CD4-positive, alpha-beta T cell treated with Interleukin-4 for 1 hour (primary cell): ENCODE results near the gene NOM1.
A peak's percentile ranks its signal among the peaks of the same experiment; 100 is the strongest.
"Not testable (repeated sequence)": the region's sequence is repeated elsewhere in the genome, so short reads cannot be mapped to it uniquely, and the experiment has no call there.

Experiments
- DNase-seq, 2 donors: peaks; one replicate each; pipeline ENCODE4 v3.0.0-alpha.2; 2020 to 2022

Gene NOM1

DNA sequence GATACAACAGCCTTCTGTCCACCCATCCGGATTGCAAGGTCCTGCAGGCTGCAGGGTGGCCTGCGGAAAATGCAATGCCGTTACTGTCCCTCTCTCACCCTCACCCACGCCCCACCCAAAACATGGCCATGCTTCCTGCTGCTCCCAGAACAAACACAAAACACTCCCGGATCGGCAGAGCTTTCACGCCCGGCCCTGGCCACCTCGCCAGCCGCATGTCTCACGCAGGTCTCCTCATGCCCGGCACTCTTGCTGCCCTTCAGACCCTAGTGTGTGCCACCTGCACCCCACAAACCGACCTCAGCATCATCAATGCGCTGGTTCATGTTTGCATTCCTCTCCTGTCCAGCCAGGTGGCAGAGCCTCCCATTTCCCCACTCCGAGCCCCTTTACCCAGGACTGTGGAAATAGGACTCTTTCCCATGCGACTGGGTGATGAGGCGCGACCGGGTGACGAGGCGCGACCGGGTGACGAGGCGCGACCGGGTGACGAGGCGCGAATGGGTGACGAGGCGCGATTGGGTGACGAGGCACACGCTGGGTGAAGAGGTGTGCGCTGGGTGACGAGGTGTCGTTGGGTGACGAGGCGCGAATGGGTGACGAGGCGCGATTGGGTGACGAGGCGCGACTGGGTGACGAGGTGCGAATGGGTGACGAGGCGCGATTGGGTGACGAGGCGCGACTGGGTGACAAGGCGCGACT is 8.9 kb upstream of the NOM1 start:
- DNase-seq, result no peak

GRCh38 chr7:156941393-156942182 is 7.9 kb upstream of the NOM1 start:
- DNase-seq, result no peak

DNA sequence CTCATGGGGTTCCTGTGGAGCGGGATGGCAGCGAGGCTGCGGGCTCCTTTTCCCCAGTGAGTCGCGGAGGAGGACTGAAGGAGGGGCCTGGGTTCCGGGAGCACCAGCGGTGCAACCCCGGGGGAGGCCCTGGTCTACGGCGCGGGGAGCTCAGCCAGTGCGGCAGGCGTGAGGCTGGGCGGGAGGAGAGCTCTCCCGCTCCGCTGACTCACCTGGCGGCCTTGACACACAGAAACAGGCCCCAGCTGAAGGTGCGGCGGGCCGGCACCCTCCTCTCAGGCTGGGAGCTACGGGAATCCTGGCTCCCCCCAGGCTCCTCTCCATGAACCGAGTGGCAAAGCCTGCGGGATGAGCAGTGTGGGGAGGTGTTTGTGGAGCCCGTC is 6.8 kb upstream of the NOM1 start:
- DNase-seq, result no peak

GRCh38 chr7:156943091-156944041 is 6.1 kb upstream of the NOM1 start:
- DNase-seq, result no peak

- DNase-seq, result no peak
Measured at GRCh38 chr7:156944876-156945275, 4.6 kb upstream of the NOM1 start.

GRCh38 chr7:156947120-156947843 is 2.2 kb upstream of the NOM1 start:
- no peak for DNase-seq

- DNase-seq, result no peak
Measured at GRCh38 chr7:156948361-156948760, 1.2 kb upstream of the NOM1 start.

GRCh38 chr7:156950381-156950858 is 908 bp downstream of the NOM1 start:
- DNase-seq, result no peak

DNA sequence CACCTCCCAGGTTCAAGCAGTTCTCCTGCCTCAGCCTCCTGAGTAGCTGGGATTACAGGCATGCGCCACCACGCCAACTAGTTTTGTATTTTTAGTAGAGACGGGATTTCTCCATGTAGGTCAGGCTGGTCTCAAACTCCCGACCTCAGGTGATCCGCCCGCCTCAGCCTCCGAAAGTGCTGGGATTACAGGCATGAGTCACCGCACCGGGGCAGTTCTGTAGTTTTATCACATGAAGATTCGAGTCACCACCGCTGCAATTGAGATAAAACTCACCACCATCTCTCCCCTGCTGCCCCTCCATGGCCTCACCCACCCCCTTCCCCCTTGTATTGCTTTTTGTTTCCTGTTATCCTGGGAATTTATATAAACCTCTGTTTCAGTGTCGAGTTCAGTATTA is 3.7 kb downstream of the NOM1 start:
- not testable (repeated sequence) for DNase-seq

DNA sequence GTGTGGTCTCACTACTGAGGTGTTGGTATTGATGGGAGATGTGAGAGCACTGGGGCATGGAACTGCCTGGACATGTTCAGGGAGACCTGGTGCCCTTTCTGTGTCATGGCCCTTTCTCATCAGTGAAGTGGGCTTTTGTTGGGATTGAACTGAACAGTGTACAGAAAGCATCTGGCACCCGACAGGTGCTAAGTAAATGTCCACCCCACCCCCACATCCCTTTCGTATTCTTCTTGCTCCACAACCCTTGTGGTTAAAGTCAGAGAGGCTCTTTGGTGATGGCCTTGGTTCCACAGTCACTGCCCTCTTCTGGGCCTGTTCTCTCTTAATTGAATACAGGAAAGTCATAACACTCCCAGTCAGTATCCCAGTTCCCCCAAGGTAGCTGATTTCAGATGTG is 5.4 kb downstream of the NOM1 start:
- no peak for DNase-seq

DNA sequence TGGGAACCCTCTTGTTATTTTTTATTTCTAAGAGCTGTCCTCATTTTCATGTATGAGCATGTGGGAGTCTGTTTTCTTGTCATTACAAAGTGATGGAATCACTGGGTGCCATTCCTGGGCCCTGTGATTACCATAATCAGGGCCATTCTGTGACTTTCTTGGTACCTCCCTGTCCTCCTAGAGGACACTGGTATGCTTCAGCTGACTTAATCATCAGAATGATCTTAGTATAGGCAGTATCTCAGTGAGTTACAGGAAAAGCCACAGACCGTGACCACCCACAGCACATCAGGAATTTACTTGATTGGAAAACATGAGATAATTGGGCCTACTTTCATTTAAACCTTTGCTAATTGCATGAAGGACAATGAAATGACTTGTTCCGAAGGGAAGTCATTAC is 7.2 kb downstream of the NOM1 start:
- no peak for DNase-seq

- DNase-seq, result no peak
Measured at GRCh38 chr7:156962145-156962544, 12.6 kb downstream of the NOM1 start.

DNA sequence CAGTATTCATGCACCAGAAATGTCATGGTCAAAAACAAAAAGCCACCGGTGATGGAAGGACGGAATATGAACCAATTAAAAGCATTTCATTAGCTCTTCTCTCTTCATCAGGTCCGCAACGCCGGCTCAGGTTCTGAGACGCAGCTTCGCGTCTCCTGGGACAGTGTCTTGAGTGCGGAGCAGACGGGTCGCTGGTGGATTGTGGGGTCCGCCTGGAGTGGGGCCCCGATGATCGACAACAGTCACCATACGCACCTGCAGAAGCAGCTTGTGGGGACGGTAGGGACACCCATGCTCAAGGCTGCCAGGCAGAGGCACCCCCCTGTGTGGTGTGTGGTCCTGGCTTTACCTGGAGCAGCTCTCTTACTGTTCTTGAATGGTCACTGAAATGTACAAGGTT is 13.4 kb downstream of the NOM1 start:
- DNase-seq, result no peak

DNA sequence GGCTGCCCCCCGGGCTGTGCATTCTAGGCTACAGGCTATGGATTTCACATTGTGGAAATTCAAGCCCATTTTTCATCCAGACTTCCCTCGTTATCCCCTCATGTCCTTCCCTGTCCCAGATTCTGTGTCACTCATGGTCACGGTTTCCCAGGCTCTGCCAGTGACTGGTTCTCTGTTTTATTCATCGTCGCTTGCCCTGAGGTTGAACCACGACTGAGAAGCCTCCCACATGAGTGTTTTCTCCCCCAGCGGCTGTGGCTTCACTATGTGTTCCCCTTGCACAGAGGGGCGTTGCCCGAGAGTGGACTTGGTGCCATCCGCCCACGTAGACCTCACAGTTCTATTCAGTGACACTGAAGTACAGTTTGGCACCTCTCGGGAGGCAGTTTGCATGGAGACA is 14.0 kb downstream of the NOM1 start:
- DNase-seq, result no peak

- no peak for DNase-seq
Measured at GRCh38 chr7:156964971-156965370, 15.5 kb downstream of the NOM1 start.

GRCh38 chr7:156966387-156966786 is 16.9 kb downstream of the NOM1 start:
- DNase-seq, result no peak

DNA sequence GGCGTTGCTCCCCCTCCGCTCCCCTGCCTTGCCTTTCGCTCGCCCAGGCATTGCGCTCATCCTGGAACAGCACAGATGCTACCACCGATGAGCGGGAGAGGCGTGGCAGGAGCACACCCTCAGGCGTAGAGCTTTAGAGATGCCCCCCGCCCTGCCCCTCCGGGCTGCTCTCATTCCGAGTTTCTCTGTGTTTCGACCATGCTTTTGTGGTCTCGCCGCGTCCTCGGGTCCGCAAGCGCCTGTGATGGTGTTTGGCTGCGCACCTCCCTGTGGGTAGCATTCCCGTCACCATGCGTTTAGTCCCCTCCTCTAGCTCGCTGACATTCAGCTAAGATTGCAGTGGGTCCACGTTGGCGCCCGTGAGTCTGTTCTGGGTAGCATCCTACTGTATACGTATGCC is 18.7 kb downstream of the NOM1 start:
- no peak for DNase-seq

DNA sequence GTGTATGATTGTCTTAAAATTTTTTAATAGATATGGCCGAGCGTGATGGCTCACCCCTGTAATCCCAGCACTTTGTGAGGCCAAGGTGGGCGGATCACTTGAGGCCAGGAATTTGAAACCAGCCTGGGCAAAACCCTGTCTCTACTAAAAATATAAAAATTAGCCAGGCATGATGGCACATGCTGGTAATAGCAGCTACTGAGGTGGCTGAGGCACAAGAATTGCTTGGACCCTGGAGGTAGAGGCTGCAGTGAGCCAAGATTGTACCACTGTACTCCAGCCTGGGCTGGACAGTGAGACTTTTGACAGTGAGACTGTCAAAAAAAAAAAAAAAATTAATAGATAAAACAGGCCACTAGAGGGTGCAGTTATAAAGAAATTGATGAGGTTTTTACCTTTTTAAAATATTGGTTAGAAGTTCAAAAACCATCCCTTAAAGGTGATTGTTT is 20.5 kb downstream of the NOM1 start:
- DNase-seq, result peak in 1 of 2 donors; percentile 20

DNA sequence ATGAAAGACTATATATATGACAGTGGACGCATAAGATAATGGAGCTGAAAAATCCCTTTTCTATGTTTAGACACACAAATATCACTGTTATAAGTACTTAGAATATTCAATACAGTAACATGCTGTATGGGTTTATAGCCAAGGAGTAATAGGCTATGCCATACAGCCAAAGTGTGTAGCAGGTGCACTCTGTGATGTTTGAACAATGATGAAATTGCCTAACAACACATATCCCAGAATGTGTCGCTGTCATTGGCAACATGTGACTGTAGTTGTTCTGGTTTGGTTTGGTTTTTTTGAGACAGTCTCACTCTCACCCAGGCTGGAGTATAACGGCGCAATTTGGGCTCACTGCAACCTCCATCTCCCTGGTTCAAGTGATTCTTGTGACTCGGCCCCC is 26.1 kb downstream of the NOM1 start:
- DNase-seq, result no peak

GRCh38 chr7:156979007-156979606 is 29.6 kb downstream of the NOM1 start:
- no peak for DNase-seq

- no peak for DNase-seq
Measured at GRCh38 chr7:156979711-156980110, 30.2 kb downstream of the NOM1 start.
